Upper lobe of left lung (tissue), 4 donors: ENCODE data around the gene APBB2.

Experiments used
- EP300 ChIP-seq, 4 donors: sonication (generic); formaldehyde crosslinking; IDR thresholded peaks; one replicate each; pipeline ENCODE4 v1.5.1; 2017; ENCODE audit warnings: antibody characterized with exemption in 4 of 4, control low read depth in 2 of 4
- POLR2A ChIP-seq, 4 donors: fragments of 450-650 bp; IDR thresholded peaks; one replicate each; pipeline ENCODE4 v1.5.1; 2016 to 2017; ENCODE audit warnings: antibody characterized with exemption in 4 of 4, mild to moderate bottlenecking in 2 of 4
- POLR2AphosphoS5 ChIP-seq, 2 donors: sonication (generic); formaldehyde crosslinking; IDR thresholded peaks; one replicate each; pipeline ENCODE4 v1.5.1; 2017; ENCODE audit warnings: antibody characterized with exemption in 2 of 2
- TF ChIP-seq, protein P1 (sequence below), 6 experiments: fragments of 450-650 bp in 4 of 6; fragments of 200-600 bp in 2 of 6; sonication (generic) in 2 of 6; IDR thresholded peaks; one replicate each; pipeline ENCODE4 v1.5.1; 2016 to 2019; ENCODE audit warnings: antibody characterized with exemption in 6 of 6

DNA sequence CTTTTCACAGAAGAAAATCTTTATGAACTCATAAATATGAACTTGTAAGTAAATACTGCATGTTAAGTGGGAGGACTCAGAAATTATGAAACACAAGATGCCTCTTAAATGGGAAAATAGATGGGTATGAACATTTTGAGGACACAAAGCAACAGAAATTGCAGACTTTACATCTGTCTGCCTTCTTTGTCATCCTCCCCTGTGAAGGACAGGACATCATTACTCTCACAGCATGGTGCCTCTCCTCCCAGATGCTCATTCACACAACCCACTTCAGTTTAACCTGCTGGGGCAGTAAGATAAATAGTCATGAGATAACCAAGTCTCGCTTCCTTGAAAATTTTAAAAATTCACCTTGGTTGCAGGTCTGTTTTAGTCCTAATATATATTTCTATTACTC is 144.5 kb downstream of the APBB2 start:
- TF ChIP-seq, protein P1, sequence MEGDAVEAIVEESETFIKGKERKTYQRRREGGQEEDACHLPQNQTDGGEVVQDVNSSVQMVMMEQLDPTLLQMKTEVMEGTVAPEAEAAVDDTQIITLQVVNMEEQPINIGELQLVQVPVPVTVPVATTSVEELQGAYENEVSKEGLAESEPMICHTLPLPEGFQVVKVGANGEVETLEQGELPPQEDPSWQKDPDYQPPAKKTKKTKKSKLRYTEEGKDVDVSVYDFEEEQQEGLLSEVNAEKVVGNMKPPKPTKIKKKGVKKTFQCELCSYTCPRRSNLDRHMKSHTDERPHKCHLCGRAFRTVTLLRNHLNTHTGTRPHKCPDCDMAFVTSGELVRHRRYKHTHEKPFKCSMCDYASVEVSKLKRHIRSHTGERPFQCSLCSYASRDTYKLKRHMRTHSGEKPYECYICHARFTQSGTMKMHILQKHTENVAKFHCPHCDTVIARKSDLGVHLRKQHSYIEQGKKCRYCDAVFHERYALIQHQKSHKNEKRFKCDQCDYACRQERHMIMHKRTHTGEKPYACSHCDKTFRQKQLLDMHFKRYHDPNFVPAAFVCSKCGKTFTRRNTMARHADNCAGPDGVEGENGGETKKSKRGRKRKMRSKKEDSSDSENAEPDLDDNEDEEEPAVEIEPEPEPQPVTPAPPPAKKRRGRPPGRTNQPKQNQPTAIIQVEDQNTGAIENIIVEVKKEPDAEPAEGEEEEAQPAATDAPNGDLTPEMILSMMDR (IDR thresholded peaks at IDR 0.05): no peak
- TF ChIP-seq POLR2A (IDR thresholded peaks at IDR 0.05) (no peak), EP300 (IDR thresholded peaks at IDR 0.05) (no peak), POLR2AphosphoS5 (IDR thresholded peaks at IDR 0.05) (no peak)
